Small intestine (tissue), 16 donors: ENCODE data around the gene ITPR3. TPM values are rescaled to one million over a fixed set of nuclear protein-coding genes. Genes with fewer than 3 reads are reported as not detected.
A peak's percentile ranks its signal among the peaks of the same experiment; 100 is the strongest.

Experiments used
- DNase-seq, 2 donors: peaks; one replicate each; pipeline versions ENCODE4 v3.0.0 to v3.0.0-alpha.2; 2013
- FAIRE-seq: peaks from 2 replicates; lab custom pipeline; 2012; peaks lifted over from hg19 to GRCh38; lab: Jason Lieb, UNC
- H3K27ac ChIP-seq, 3 donors: one replicate each; pipeline ENCODE4 v1.5.1; 2013; ENCODE audit warnings: low read length in 2 of 3, mild to moderate bottlenecking in 2 of 3, control low read depth in 1 of 3, inconsistent platforms in 1 of 3, low read depth in 1 of 3, moderate library complexity in 1 of 3
- H3K27me3 ChIP-seq, 3 donors: one replicate each; pipeline ENCODE4 v1.6.1; 2013; ENCODE audit warnings: low read length in 3 of 3, inconsistent platforms in 1 of 3; ENCODE audit not compliant: control insufficient read depth in 3 of 3, insufficient read depth in 3 of 3
- H3K36me3 ChIP-seq, 3 donors: one replicate each; pipeline ENCODE4 v1.6.1; 2013; ENCODE audit warnings: low read length in 3 of 3, inconsistent platforms in 1 of 3, low read depth in 1 of 3, mild to moderate bottlenecking in 1 of 3, moderate library complexity in 1 of 3; ENCODE audit not compliant: control insufficient read depth in 3 of 3, insufficient read depth in 2 of 3
- H3K4me1 ChIP-seq, 3 donors: one replicate each; pipeline ENCODE4 v1.6.1; 2013; ENCODE audit warnings: low read length in 2 of 3, inconsistent platforms in 1 of 3, low read depth in 1 of 3, mild to moderate bottlenecking in 1 of 3, moderate library complexity in 1 of 3; ENCODE audit not compliant: control insufficient read depth in 3 of 3, insufficient read depth in 2 of 3
- H3K4me3 ChIP-seq, 3 donors: one replicate each; pipeline ENCODE4 v1.5.1; 2013; ENCODE audit warnings: low read length in 3 of 3, control low read depth in 1 of 3, inconsistent platforms in 1 of 3, low read depth in 1 of 3, mild to moderate bottlenecking in 1 of 3, moderate library complexity in 1 of 3
- H3K9me3 ChIP-seq, 2 donors: one replicate each; pipeline ENCODE4 v1.6.1; 2013; ENCODE audit warnings: low read depth in 1 of 2, low read length in 1 of 2; ENCODE audit not compliant: control insufficient read depth in 2 of 2, insufficient read depth in 1 of 2
- WGBS, 3 donors: extraction: QIAGEN DNeasy Blood & Tissue Kit; methylation state at CpG; one replicate each; pipeline ENCODE4 v1.1.7; 2013; 5-methylcytosine and 5-hydroxymethylcytosine counted together
- long read RNA-seq, 10 donors: transcript quantifications; one replicate each; lab custom pipeline, GENCODE V29; 2026
- polyA plus RNA-seq, 4 donors: library from polyadenylated mRNA; stranded (reverse) in 3 of 4; unstranded in 1 of 4; fragments of 200-250 nt in 3 of 4; fragments of 120-200 nt in 1 of 4; gene quantifications; one replicate each; pipeline versions ENCODE4 v1.2.1 to v1.2.3, GENCODE V29; 2013
- donor health status: healthy with polysubstance abuse.
- donor health status: control.
- donor health status: control.
- donor health status: Bipolar disorder and iron deficiency.
- donor health status: healthy.

The ITPR3 gene
- polyA plus RNA-seq = 10 to 100 TPM; 51.6 to 62.9 (median 59.1) TPM
- long read RNA-seq, donor 1, full-length matches to known transcripts = 1 of 213 reads
- long read RNA-seq, donor 1, partial matches to known transcripts = 47 of 213 reads
- long read RNA-seq, donor 1, other reads (novel, unspliced or antisense) = 165 of 213 reads
- long read RNA-seq, donor 2, full-length matches to known transcripts = 1 of 1 reads
- long read RNA-seq, donor 2, partial matches to known transcripts = 0 of 1 reads
- long read RNA-seq, donor 2, other reads (novel, unspliced or antisense) = 0 of 1 reads
- long read RNA-seq, donor 3, partial matches to known transcripts = 5 of 5 reads
- long read RNA-seq, donor 3, other reads (novel, unspliced or antisense) = 0 of 5 reads
- long read RNA-seq, donor 4 = 0 reads
- long read RNA-seq, donor 5 = 0 reads
- long read RNA-seq, donor 6, partial matches to known transcripts = 5 of 5 reads
- long read RNA-seq, donor 6, other reads (novel, unspliced or antisense) = 0 of 5 reads
- long read RNA-seq, donor 7, partial matches to known transcripts = 6 of 6 reads
- long read RNA-seq, donor 7, other reads (novel, unspliced or antisense) = 0 of 6 reads
- long read RNA-seq, donor 8 = 0 reads
- long read RNA-seq, donor 9 = 0 reads
- long read RNA-seq, donor 10 = 0 reads

- DNase-seq = peak; percentile 89 to 92
- H3K9me3 ChIP-seq = no peaks in the 10 kb centered on the region
- H3K27ac ChIP-seq = peak within 1 kb of the TSS; percentile 93 to 96 (median 95)
- H3K27me3 ChIP-seq = no peaks in the 10 kb centered on the region
- peaks cover 0 to 56% (median 7%) of the 10 kb centered on the region in 3 donors for H3K4me1 ChIP-seq
- WGBS, 3 donors = 0 to 1% (median 1%) methylated on average over 48 to 99 of the region's 99 CpGs
- peaks cover 0 to 31% (median 0%) of the 10 kb centered on the region in 3 donors for H3K36me3 ChIP-seq
- H3K4me3 ChIP-seq = peak within 1 kb of the TSS; percentile 82 to 97 (median 95)
- no peak for FAIRE-seq
Measured at GRCh38 chr6:33620856-33621710, at the start of gene ITPR3. ITPR3 (plus strand) TSS chr6:33621322; CDS start chr6:33621603, 281 bp downstream.

GRCh38 chr6:33571637-33572316 is 49.3 kb upstream of the ITPR3 start:
- Histone ChIP-seq H3K4me3 (peak overlapping the region in 2 of 3 donors; percentile 56 to 75), H3K27ac (peak overlapping the region; percentile 57 to 97 (median 94)), H3K27me3 (no peaks in the 10 kb centered on the region), H3K4me1 (peaks cover 0 to 6% (median 0%) of the 10 kb centered on the region in 3 donors), H3K9me3 (no peaks in the 10 kb centered on the region), H3K36me3 (peaks cover 14 to 40% (median 17%) of the 10 kb centered on the region in 3 donors)
- FAIRE-seq (no peak), DNase-seq (no peak)
- WGBS, 3 donors = 54 to 55% (median 54%) methylated on average over 11 of the region's 11 CpGs

- WGBS, 3 donors = 92 to 94% (median 92%) methylated on average over 8 of the region's 8 CpGs
- Histone ChIP-seq H3K9me3 (no peaks in the 10 kb centered on the region), H3K4me1 (peaks cover 0 to 20% (median 0%) of the 10 kb centered on the region in 3 donors), H3K4me3 (no peak overlapping the region), H3K27me3 (no peaks in the 10 kb centered on the region), H3K36me3 (peaks cover 14 to 52% (median 17%) of the 10 kb centered on the region in 3 donors), H3K27ac (no peak overlapping the region)
- DNase-seq (no peak), FAIRE-seq (no peak)
Measured at GRCh38 chr6:33575211-33575610, 45.9 kb upstream of the ITPR3 start.

- 40 to 75% (median 53%) methylated on average over 11 of the region's 11 CpGs for WGBS, 3 donors
- peaks cover 14 to 48% (median 17%) of the 10 kb centered on the region in 3 donors for H3K36me3 ChIP-seq
- DNase-seq = no peak
- H3K27ac ChIP-seq = peak overlapping the region; percentile 28 to 95 (median 88)
- H3K4me1 ChIP-seq = peaks cover 0 to 20% (median 0%) of the 10 kb centered on the region in 3 donors
- no peaks in the 10 kb centered on the region for H3K9me3 ChIP-seq
- FAIRE-seq = no peak
- no peaks in the 10 kb centered on the region for H3K27me3 ChIP-seq
- H3K4me3 ChIP-seq = peak overlapping the region in 1 of 3 donors; percentile 6
Measured at GRCh38 chr6:33576668-33577067, 44.5 kb upstream of the ITPR3 start.

- WGBS, 3 donors = 17 to 44% (median 22%) methylated on average over 8 to 9 of the region's 9 CpGs
- peaks cover 0 to 18% (median 0%) of the 10 kb centered on the region in 3 donors for H3K4me1 ChIP-seq
- peak overlapping the region; percentile 28 to 99 (median 95) for H3K27ac ChIP-seq
- H3K4me3 ChIP-seq = peak overlapping the region in 1 of 3 donors; percentile 94
- peaks cover 14 to 43% (median 17%) of the 10 kb centered on the region in 3 donors for H3K36me3 ChIP-seq
- DNase-seq (peak in 1 of 2 donors; percentile 99), FAIRE-seq (no peak)
- H3K27me3 ChIP-seq = no peaks in the 10 kb centered on the region
- H3K9me3 ChIP-seq = no peaks in the 10 kb centered on the region
Measured at GRCh38 chr6:33577106-33577535, 44.0 kb upstream of the ITPR3 start.

- 24 to 58% (median 25%) methylated on average over 6 of the region's 6 CpGs for WGBS, 3 donors
- H3K27me3 ChIP-seq = no peaks in the 10 kb centered on the region
- FAIRE-seq = no peak
- peak overlapping the region in 1 of 3 donors; percentile 94 for H3K4me3 ChIP-seq
- H3K27ac ChIP-seq = peak overlapping the region in 2 of 3 donors; percentile 95 to 99
- H3K4me1 ChIP-seq = peaks cover 0 to 18% (median 0%) of the 10 kb centered on the region in 3 donors
- DNase-seq = peak in 1 of 2 donors; percentile 84
- H3K9me3 ChIP-seq = no peaks in the 10 kb centered on the region
- H3K36me3 ChIP-seq = peaks cover 14 to 41% (median 17%) of the 10 kb centered on the region in 3 donors
Measured at GRCh38 chr6:33577718-33578117, 43.4 kb upstream of the ITPR3 start.

- FAIRE-seq (no peak), DNase-seq (no peak)
- Histone ChIP-seq H3K9me3 (no peaks in the 10 kb centered on the region), H3K27me3 (no peaks in the 10 kb centered on the region), H3K4me3 (peak overlapping the region in 2 of 3 donors; percentile 92 to 94), H3K27ac (peak overlapping the region in 2 of 3 donors; percentile 95 to 99), H3K4me1 (peaks cover 0 to 18% (median 0%) of the 10 kb centered on the region in 3 donors), H3K36me3 (peaks cover 14 to 41% (median 17%) of the 10 kb centered on the region in 3 donors)
- WGBS, 3 donors = 27 to 64% (median 37%) methylated on average over 7 of the region's 7 CpGs
Measured at GRCh38 chr6:33578164-33578563, 43.0 kb upstream of the ITPR3 start.
